K562 (cell line): ENCODE data around the gene ADTRP. TPM values are rescaled to one million over a fixed set of nuclear protein-coding genes. Genes with fewer than 3 reads are reported as not detected.

Experiments
- ATAC-seq: fragments of 200-7000 bp; cut with Tn5 transposase; 3 replicates; pipeline ENCODE4 v1.9.1; 2020; ENCODE audit warnings: moderate library complexity
- BruUV-seq: library from RNA; stranded (reverse); fragments of 400-500 nt; replicated peaks from 2 replicates; lab custom pipeline; 2021; lab: Mats Ljungman, UMichigan
- CTCF ChIA-PET: fragments of 300-600 bp; formaldehyde crosslinking; extraction: SDS; loops from one replicate; lab custom pipeline; 2021; ENCODE audit warnings: low intra/inter-chr PET ratio; lab: Yijun Ruan, JAX
- POLR2A ChIA-PET: fragments of 300-600, 350-650 bp; sonication (Branson Sonifier 250); formaldehyde crosslinking; extraction: SDS; loops from one replicate; lab custom pipeline; 2021; ENCODE audit warnings: antibody characterized with exemption, inconsistent platforms; lab: Yijun Ruan, JAX
- DNase-seq, 4 experiments: peaks; one replicate each; pipeline versions ENCODE4 v3.0.0 to v3.0.0-alpha.2; 2011 to 2018; ENCODE audit warnings: low spot score in 3 of 4, mixed read lengths in 3 of 4; ENCODE audit errors: extremely low read depth in 1 of 4
- FAIRE-seq: peaks from 2 replicates; lab custom pipeline; 2011; peaks lifted over from hg19 to GRCh38; lab: Jason Lieb, UNC
- H2AFZ ChIP-seq: 2 replicates; pipeline ENCODE4 v1.6.0; 2011; ENCODE audit warnings: low read depth, low read length, control low read depth, inconsistent platforms
- H3K27ac ChIP-seq: fragments of 200-600 bp; 3 replicates; pipeline ENCODE4 v1.8.0; 2011; ENCODE audit warnings: low read depth, mild to moderate bottlenecking, control low read depth, inconsistent platforms, low read length, moderate library complexity, mixed read lengths; ENCODE audit errors: extremely low read depth
- H3K27me3 ChIP-seq, 2 experiments: fragments of 300-600 bp in 1 of 2; 2 replicates in 1 of 2; 3 replicates in 1 of 2; pipeline versions ENCODE4 v1.6.0 to v1.8.0; 2011; ENCODE audit warnings: inconsistent platforms in 2 of 2, low read length in 2 of 2, mild to moderate bottlenecking in 1 of 2, mixed read lengths in 1 of 2, moderate library complexity in 1 of 2; ENCODE audit not compliant: control insufficient read depth in 2 of 2, insufficient read depth in 2 of 2
- H3K36me3 ChIP-seq: fragments of 300-600 bp; 3 replicates; pipeline ENCODE4 v1.8.0; 2011; ENCODE audit warnings: mild to moderate bottlenecking, low read length, inconsistent platforms; ENCODE audit not compliant: control insufficient read depth, insufficient read depth
- H3K4me1 ChIP-seq, 2 experiments: fragments of 200-600 bp in 1 of 2; replicated peaks in 1 of 2; 2 replicates in 1 of 2; 3 replicates in 1 of 2; pipeline versions ENCODE4 v1.5.1 to v1.8.0; 2011; ENCODE audit warnings: inconsistent platforms in 2 of 2, low read length in 2 of 2, mild to moderate bottlenecking in 1 of 2, mixed read lengths in 1 of 2, moderate library complexity in 1 of 2; ENCODE audit not compliant: control insufficient read depth in 2 of 2, insufficient read depth in 2 of 2
- H3K4me2 ChIP-seq: 2 replicates; pipeline ENCODE4 v1.6.1; 2011; ENCODE audit warnings: low read length, control low read depth, inconsistent platforms, mixed read lengths; ENCODE audit not compliant: insufficient read depth
- H3K4me3 ChIP-seq: fragments of 200-600 bp; sonication (generic), shearing (Covaris generic); 2 replicates; pipeline ENCODE4 v1.5.1; 2016; ENCODE audit warnings: control low read depth, inconsistent platforms
- H3K79me2 ChIP-seq: fragments of 200-600 bp; 3 replicates; pipeline ENCODE4 v1.8.0; 2011; ENCODE audit warnings: low read length, inconsistent platforms; ENCODE audit not compliant: control insufficient read depth, insufficient read depth
- H3K9ac ChIP-seq, 2 experiments: 2 replicates each; pipeline versions ENCODE4 v1.6.0 to v1.6.1; 2011; ENCODE audit warnings: low read depth in 2 of 2, low read length in 2 of 2, control low read depth in 1 of 2, inconsistent platforms in 1 of 2, mild to moderate bottlenecking in 1 of 2, mixed read lengths in 1 of 2; ENCODE audit not compliant: insufficient read depth in 1 of 2
- H3K9me1 ChIP-seq: one replicate; pipeline ENCODE4 v1.6.0; 2011; ENCODE audit warnings: inconsistent platforms, mild to moderate bottlenecking, low read length, moderate library complexity; ENCODE audit not compliant: control insufficient read depth, insufficient read depth
- H3K9me3 ChIP-seq: replicated peaks from 2 replicates; pipeline ENCODE4 v1.5.1; 2011; ENCODE audit warnings: low read depth, low read length, inconsistent platforms; ENCODE audit not compliant: control insufficient read depth, insufficient read depth
- H4K20me1 ChIP-seq: replicated peaks from 2 replicates; pipeline ENCODE4 v1.6.1; 2011; ENCODE audit warnings: low read length, inconsistent platforms, mixed read lengths; ENCODE audit not compliant: control insufficient read depth, insufficient read depth
- C11orf30 ChIP-seq: fragments of 450-650 bp; IDR thresholded peaks from 2 replicates; pipeline ENCODE4 v1.6.1; 2016; ENCODE audit warnings: low read depth, mild to moderate bottlenecking
- MAFG ChIP-seq: fragments of 450-650 bp; conservative IDR thresholded peaks from 2 replicates; pipeline ENCODE4 v1.6.1; 2016; ENCODE audit warnings: missing genetic modification characterization, missing compliant biosample characterization
- SRF ChIP-seq, 2 experiments: fragments of 250-450, 450-650 bp in 1 of 2; sonication (Bioruptor Pico) in 1 of 2; sonication (generic) in 1 of 2; formaldehyde crosslinking; IDR thresholded peaks; 2 replicates each; pipeline versions ENCODE4 v1.5.0 to v1.5.1; 2020 to 2022; ENCODE audit warnings: mild to moderate bottlenecking in 1 of 2, missing genetic modification reagents in 1 of 2
- ZNF316 ChIP-seq: fragments of 450-650 bp; IDR thresholded peaks from 2 replicates; pipeline ENCODE4 v1.6.1; 2016
- ZNF41 ChIP-seq: fragments of 250-450 bp; sonication (Bioruptor Pico); conservative IDR thresholded peaks from 2 replicates; pipeline ENCODE4 v1.4.0; 2020; ENCODE audit warnings: mild to moderate bottlenecking
- ZNF707 ChIP-seq: fragments of 250-450 bp; sonication (Bioruptor Pico); conservative IDR thresholded peaks from 2 replicates; pipeline ENCODE4 v1.8.0; 2022; ENCODE audit warnings: inconsistent platforms, mild to moderate bottlenecking, moderate library complexity
- WGBS: fragments of 100-300 bp; shearing (Covaris generic); methylation state at CpG from one replicate; pipeline ENCODE4 v1.1.6; 2016; ENCODE audit warnings: low coverage, mixed read lengths; ENCODE audit not compliant: insufficient coverage; ENCODE audit errors: missing lambda C conversion rate; 5-methylcytosine and 5-hydroxymethylcytosine counted together
- in situ Hi-C: fragments of 300-500 bp; cut with MboI; formaldehyde crosslinking; loops from 4 replicates; pipeline ENCODE4 v1.15.0; 2018; ENCODE audit warnings: inconsistent platforms, mixed read lengths
- intact Hi-C: fragments of 100-400 bp; cut with micrococcal nuclease; formaldehyde crosslinking; loops from 2 replicates; pipeline ENCODE4 v1.14.2; 2022
- polyA plus RNA-seq, 8 experiments: library from polyadenylated mRNA; depleted of rRNA in 4 of 8; stranded (reverse) in 5 of 8; unstranded in 3 of 8; fragments of >200 nt; fragmentation: Nextera tagmentation in 2 of 8; fragmentation: Illumina TruSeq in 1 of 8; extraction: Ambion mirVana in 2 of 8; extraction: Trizol in 1 of 8; gene quantifications; 2 replicates each; pipeline versions ENCODE4 v1.2.1 to v1.2.3, GENCODE V29; 2011 to 2014; ENCODE audit warnings: inconsistent platforms in 1 of 8, missing spikeins in 1 of 8
- total RNA-seq, 7 experiments: library from RNA; depleted of rRNA in 6 of 7; stranded (reverse); fragments of >200 nt in 6 of 7; fragmentation: Illumina TruSeq in 2 of 7; extraction: Trizol in 2 of 7; gene quantifications; 2 replicates each; pipeline versions ENCODE4 v1.2.1 to v1.2.3, GENCODE V29; 2011 to 2021; ENCODE audit warnings: low replicate concordance in 1 of 7
- TF ChIP-seq, protein P1 (sequence below): fragments of 450-650 bp; IDR thresholded peaks from 2 replicates; pipeline ENCODE4 v1.6.1; 2016; ENCODE audit warnings: missing biosample characterization, missing genetic modification characterization

The ADTRP gene
- total and polyA plus RNA-seq, 9 of the 15 experiments (the other 6 are each of a cell fraction or from before 2014, with no cell fraction given): 7.4 to 24.0 (median 13.6) TPM

DNA sequence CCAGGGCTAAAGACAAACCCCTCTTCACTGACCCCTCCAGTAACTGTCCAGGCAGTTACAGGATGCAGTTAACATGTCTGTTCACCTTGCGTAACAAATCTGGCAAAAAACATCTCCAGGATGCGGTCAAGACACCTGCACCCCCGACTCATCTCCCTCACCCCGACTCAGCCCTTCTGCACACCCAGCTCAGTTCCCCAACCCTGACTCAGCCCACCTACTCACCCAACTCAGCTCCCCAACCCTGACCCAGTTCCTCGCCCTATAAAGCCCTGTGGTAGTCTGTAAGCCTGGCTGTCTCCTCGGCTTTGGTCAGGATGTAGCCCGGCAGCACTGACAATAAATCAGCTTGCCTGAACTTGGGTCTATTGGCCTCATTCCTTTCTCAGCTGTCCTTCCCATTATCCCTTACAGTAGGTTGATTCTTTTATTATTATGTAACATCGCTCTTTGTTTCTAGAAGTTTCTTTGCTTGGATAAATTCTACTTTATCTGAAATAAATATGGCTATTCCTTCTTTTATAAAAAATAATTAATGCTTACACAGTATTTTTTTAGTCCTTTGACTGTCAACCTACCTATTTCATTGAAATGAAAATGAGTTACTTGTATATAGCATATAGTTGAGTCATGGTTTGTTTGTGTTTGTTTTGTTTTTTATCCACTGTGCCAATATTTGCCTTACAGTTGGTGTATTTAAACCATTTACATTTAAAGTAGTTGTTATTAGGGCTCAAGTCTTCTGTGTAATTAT, 12.9 kb upstream of the ADTRP start:
- H3K27me3 ChIP-seq: no peaks in the 10 kb centered on the region

More for the DNA sequence above, 12.9 kb upstream of the ADTRP start:
- Histone ChIP-seq H3K9me3 (peaks cover 10% of the 10 kb centered on the region), H3K27ac (no peak overlapping the region), H2AFZ (no peak overlapping the region), H3K79me2 (no peaks in the 10 kb centered on the region), H4K20me1 (no peaks in the 10 kb centered on the region), H3K4me2 (no peak overlapping the region), H3K9me1 (no peaks in the 10 kb centered on the region), H3K4me3 (no peak overlapping the region), H3K9ac (no peak overlapping the region), H3K36me3 (no peaks in the 10 kb centered on the region), H3K4me1 (no peaks in the 10 kb centered on the region; a peak in 1 of 5 replicates)
- no peak for ATAC-seq
- POLR2A ChIA-PET: interaction anchor here (1.1 kb wide), 1 partner anchor 13 kb away, joined by 6 read pairs; the partner anchor contains the start of gene ADTRP
- DNase-seq: no peak
- in situ Hi-C loops (no loop called here), intact Hi-C loops (no loop called here)
- TF ChIP-seq ZNF316 (peak; percentile 86), SRF (CRISPR knock-in tag; IDR thresholded peaks at IDR 0.05) (no peak), C11orf30 (peak; percentile 60), ZNF707 (CRISPR knock-in tag) (no peak), ZNF41 (no peak), MAFG (tag) (0 out of 2 replicates have a peak, but pooled peaks have one; percentile 33)
- TF ChIP-seq, protein P1, sequence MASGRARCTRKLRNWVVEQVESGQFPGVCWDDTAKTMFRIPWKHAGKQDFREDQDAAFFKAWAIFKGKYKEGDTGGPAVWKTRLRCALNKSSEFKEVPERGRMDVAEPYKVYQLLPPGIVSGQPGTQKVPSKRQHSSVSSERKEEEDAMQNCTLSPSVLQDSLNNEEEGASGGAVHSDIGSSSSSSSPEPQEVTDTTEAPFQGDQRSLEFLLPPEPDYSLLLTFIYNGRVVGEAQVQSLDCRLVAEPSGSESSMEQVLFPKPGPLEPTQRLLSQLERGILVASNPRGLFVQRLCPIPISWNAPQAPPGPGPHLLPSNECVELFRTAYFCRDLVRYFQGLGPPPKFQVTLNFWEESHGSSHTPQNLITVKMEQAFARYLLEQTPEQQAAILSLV: no peak
- BruUV-seq: no TSS peak
- FAIRE-seq: no peak
- CTCF ChIA-PET: no interaction called here
- WGBS: 73% methylated on average over 8 of the region's 8 CpGs
